Loucy (cell line): ENCODE data around the gene YY1AP1.
"Not testable (repeated sequence)": the region's sequence is repeated elsewhere in the genome, so short reads cannot be mapped to it uniquely, and the experiment has no call there.

Experiments
- H2AFZ ChIP-seq: fragments of 200-600 bp; sonication (generic); 2 replicates; pipeline ENCODE4 v1.6.0; 2016; ENCODE audit warnings: antibody characterized with exemption, mild to moderate bottlenecking, low read length, moderate library complexity
- H3F3A ChIP-seq: fragments of 200-600 bp; 2 replicates; pipeline ENCODE4 v1.6.0; 2016; ENCODE audit warnings: antibody characterized with exemption, low read depth, mild to moderate bottlenecking
- H3K27me3 ChIP-seq: fragments of 200-600 bp; sonication (generic); 2 replicates; pipeline ENCODE4 v1.6.1; 2014; ENCODE audit warnings: low read length, mild to moderate bottlenecking; ENCODE audit not compliant: insufficient read depth, poor library complexity, severe bottlenecking
- H3K36me3 ChIP-seq: fragments of 200-600 bp; sonication (generic); 2 replicates; pipeline ENCODE4 v1.6.1; 2016; ENCODE audit warnings: low read length; ENCODE audit not compliant: insufficient read depth
- H3K4me1 ChIP-seq: fragments of 200-600 bp; sonication (generic); 2 replicates; pipeline ENCODE4 v1.5.1; 2014; ENCODE audit warnings: low read length, mild to moderate bottlenecking; ENCODE audit not compliant: insufficient read depth, poor library complexity, severe bottlenecking
- H3K4me2 ChIP-seq: fragments of 200-600 bp; sonication (generic); 2 replicates; pipeline ENCODE4 v1.6.0; 2014; ENCODE audit warnings: antibody characterized with exemption, low read length, low read depth, mild to moderate bottlenecking; ENCODE audit not compliant: poor library complexity, severe bottlenecking
- H3K4me3 ChIP-seq: fragments of 200-600 bp; sonication (generic); 2 replicates; pipeline ENCODE4 v1.5.1; 2014; ENCODE audit warnings: low read length, mild to moderate bottlenecking, mixed read lengths; ENCODE audit not compliant: poor library complexity, severe bottlenecking
- H3K79me2 ChIP-seq: fragments of 200-600 bp; sonication (generic); 2 replicates; pipeline ENCODE4 v1.6.1; 2014; ENCODE audit warnings: low read length; ENCODE audit not compliant: insufficient read depth
- H3K9ac ChIP-seq: fragments of 200-600 bp; sonication (generic); 2 replicates; pipeline ENCODE4 v1.6.0; 2014; ENCODE audit warnings: mild to moderate bottlenecking, low read depth, low read length, moderate library complexity; ENCODE audit not compliant: poor library complexity, severe bottlenecking
- H3K9me2 ChIP-seq: fragments of 200-600 bp; sonication (generic); replicated peaks from 2 replicates; pipeline ENCODE4 v1.6.1; 2016; ENCODE audit warnings: low read depth, low read length, mixed read lengths
- H3K9me3 ChIP-seq: fragments of 200-600 bp; sonication (generic); 2 replicates; pipeline ENCODE4 v1.6.1; 2014; ENCODE audit warnings: mild to moderate bottlenecking, antibody characterized with exemption, low read length, low read depth; ENCODE audit not compliant: insufficient read depth
- H4K20me1 ChIP-seq: fragments of 200-600 bp; sonication (generic); 2 replicates; pipeline ENCODE4 v1.6.0; 2014; ENCODE audit warnings: antibody characterized with exemption, low read length, mild to moderate bottlenecking; ENCODE audit not compliant: insufficient read depth, poor library complexity, severe bottlenecking
- CTCF ChIP-seq: fragments of 200-600 bp; sonication (generic); conservative IDR thresholded peaks from 2 replicates; pipeline ENCODE4 v1.5.1; 2014; ENCODE audit warnings: mild to moderate bottlenecking, antibody characterized with exemption, low read length
- EZH2phosphoT487 ChIP-seq: fragments of 200-600 bp; IDR thresholded peaks from 2 replicates; pipeline ENCODE4 v1.6.1; 2018; ENCODE audit warnings: antibody characterized with exemption, mild to moderate bottlenecking, moderate library complexity, borderline replicate concordance

Gene YY1AP1

GRCh38 chr1:155719703-155720102 lies 31.1 kb upstream of the YY1AP1 start:
- Histone ChIP-seq H2AFZ (no peak overlapping the region), H3K4me2 (no peak overlapping the region), H3K4me1 (no peaks in the 10 kb centered on the region), H3K9me3 (no peaks in the 10 kb centered on the region), H3K36me3 (peaks cover 20% of the 10 kb centered on the region; the same call in 1 of the 2 replicates), H3F3A (no peaks in the 10 kb centered on the region), H3K79me2 (no peaks in the 10 kb centered on the region), H3K4me3 (no peak overlapping the region), H3K27me3 (no peaks in the 10 kb centered on the region), H3K9ac (no peak overlapping the region), H4K20me1 (no peaks in the 10 kb centered on the region), H3K9me2 (no peaks in the 10 kb centered on the region)
- TF ChIP-seq EZH2phosphoT487 (no peak), CTCF (no peak)

GRCh38 chr1:155718524-155719115 lies 30.0 kb upstream of the YY1AP1 start:
- H3K9ac ChIP-seq, H2AFZ ChIP-seq, H3K9me3 ChIP-seq, H3K4me2 ChIP-seq, H3F3A ChIP-seq, H3K27me3 ChIP-seq, H3K9me2 ChIP-seq, H3K79me2 ChIP-seq, H4K20me1 ChIP-seq, H3K4me3 ChIP-seq, H3K4me1 ChIP-seq: not testable (repeated sequence)
- H3K36me3 ChIP-seq = peaks cover 25% of the 10 kb centered on the region; the same call in 1 of the 2 replicates

GRCh38 chr1:155717041-155717440 lies 28.5 kb upstream of the YY1AP1 start:
- Histone ChIP-seq H3F3A (no peaks in the 10 kb centered on the region), H3K79me2 (peaks cover 3% of the 10 kb centered on the region; the same call in 1 of the 2 replicates), H3K9ac (no peak overlapping the region), H3K36me3 (peaks cover 29% of the 10 kb centered on the region; the same call in 1 of the 2 replicates), H3K4me1 (no peaks in the 10 kb centered on the region), H3K9me3 (no peaks in the 10 kb centered on the region), H3K4me3 (no peak overlapping the region), H3K9me2 (no peaks in the 10 kb centered on the region), H3K4me2 (no peak overlapping the region), H2AFZ (no peak overlapping the region), H3K27me3 (no peaks in the 10 kb centered on the region), H4K20me1 (no peaks in the 10 kb centered on the region)
- no peak for TF ChIP-seq CTCF
- TF ChIP-seq EZH2phosphoT487 = no peak

DNA sequence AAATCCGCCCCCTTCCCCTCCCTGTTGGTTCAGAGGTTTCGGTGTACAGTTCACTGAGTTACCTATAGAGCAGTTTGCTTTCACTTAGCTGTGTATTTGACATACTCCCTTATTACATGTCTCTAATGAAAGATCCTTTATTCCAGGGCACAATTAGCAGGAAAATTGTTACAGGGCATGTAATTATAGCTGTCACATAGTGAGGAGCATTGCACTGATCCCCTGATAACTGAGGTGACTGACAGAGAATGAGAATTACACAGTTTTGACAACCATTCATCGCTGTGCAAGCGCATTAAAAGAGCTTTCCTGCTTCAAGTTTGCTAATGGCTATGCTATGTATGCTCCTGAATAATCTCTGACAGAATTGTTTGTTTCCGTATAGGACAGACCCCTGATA lies 27.2 kb upstream of the YY1AP1 start:
- Histone ChIP-seq H3F3A (no peaks in the 10 kb centered on the region), H3K9me2 (no peaks in the 10 kb centered on the region), H3K4me3 (no peak overlapping the region), H3K4me1 (no peaks in the 10 kb centered on the region), H3K36me3 (peaks cover 29% of the 10 kb centered on the region; the same call in 1 of the 2 replicates), H3K79me2 (peaks cover 3% of the 10 kb centered on the region; the same call in 1 of the 2 replicates), H3K9me3 (no peaks in the 10 kb centered on the region), H3K4me2 (no peak overlapping the region), H3K27me3 (no peaks in the 10 kb centered on the region), H3K9ac (no peak overlapping the region), H2AFZ (no peak overlapping the region), H4K20me1 (no peaks in the 10 kb centered on the region)
- TF ChIP-seq CTCF = no peak
- no peak for TF ChIP-seq EZH2phosphoT487

DNA sequence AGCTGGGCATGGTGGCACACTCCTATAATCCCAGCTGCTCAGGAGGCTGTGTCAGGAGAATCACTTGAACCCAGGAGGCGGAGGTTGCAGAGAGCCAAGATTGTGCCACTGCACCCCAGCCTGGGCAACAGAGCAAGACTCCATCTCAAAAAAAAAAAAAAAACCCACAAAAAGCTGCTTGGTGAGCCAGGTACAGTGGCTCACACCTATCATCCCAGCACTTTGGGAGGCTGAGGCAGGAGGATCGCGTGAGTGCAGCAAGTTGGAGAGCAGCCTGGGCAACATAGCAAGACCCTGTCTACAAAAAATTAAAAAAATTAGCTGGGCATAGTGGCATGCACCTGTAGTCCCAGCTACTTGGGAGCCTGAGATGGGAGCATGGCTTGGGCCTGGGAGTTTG lies 26.5 kb upstream of the YY1AP1 start:
- H3K27me3 ChIP-seq, H3K4me1 ChIP-seq, H3K9ac ChIP-seq, H4K20me1 ChIP-seq, H3K9me2 ChIP-seq, H3K79me2 ChIP-seq, H3F3A ChIP-seq, H3K4me2 ChIP-seq, H3K9me3 ChIP-seq, H3K4me3 ChIP-seq, H2AFZ ChIP-seq: not testable (repeated sequence)
- peaks cover 29% of the 10 kb centered on the region; the same call in 1 of the 2 replicates for H3K36me3 ChIP-seq
